DND-41 (cell line): ENCODE results near the gene STAT4.

ENCODE experiments used
- ATAC-seq: fragments of 200-7000 bp; cut with Tn5 transposase; 3 replicates; pipeline ENCODE4 v1.9.1; 2021; ENCODE audit warnings: low read depth; ENCODE audit not compliant: insufficient read depth
- DNase-seq: peaks from one replicate; pipeline ENCODE4 v3.0.0-alpha.2; 2020
- H2AFZ ChIP-seq: 2 replicates; pipeline ENCODE4 v1.6.0; 2012; ENCODE audit warnings: low read depth, low read length
- H3K27ac ChIP-seq: 2 replicates; pipeline ENCODE4 v1.5.1; 2012; ENCODE audit warnings: low read length, inconsistent platforms
- H3K27me3 ChIP-seq: fragments of 200-600 bp; sonication (generic); 2 replicates; pipeline ENCODE4 v1.6.0; 2012; ENCODE audit warnings: low read length, mild to moderate bottlenecking, inconsistent platforms; ENCODE audit not compliant: insufficient read depth, poor library complexity
- H3K36me3 ChIP-seq: 2 replicates; pipeline ENCODE4 v1.5.1; 2012; ENCODE audit warnings: low read length, inconsistent platforms; ENCODE audit not compliant: insufficient read depth
- H3K4me1 ChIP-seq: 2 replicates; pipeline ENCODE4 v1.5.1; 2012; ENCODE audit warnings: mild to moderate bottlenecking, low read length; ENCODE audit not compliant: insufficient read depth
- H3K4me2 ChIP-seq: 2 replicates; pipeline ENCODE4 v1.6.0; 2012; ENCODE audit warnings: mild to moderate bottlenecking, moderate library complexity, low read length, inconsistent platforms; ENCODE audit not compliant: insufficient read depth
- H3K4me3 ChIP-seq, 2 experiments: fragments of 200-600 bp in 1 of 2; shearing (Covaris generic) in 1 of 2; 2 replicates each; pipeline ENCODE4 v1.5.1; 2012 to 2016; ENCODE audit warnings: inconsistent platforms in 2 of 2, low read length in 2 of 2, mild to moderate bottlenecking in 2 of 2, low read depth in 1 of 2, moderate library complexity in 1 of 2
- H3K79me2 ChIP-seq: 2 replicates; pipeline ENCODE4 v1.6.0; 2012; ENCODE audit warnings: low read length, inconsistent platforms; ENCODE audit not compliant: insufficient read depth
- H3K9ac ChIP-seq: 2 replicates; pipeline ENCODE4 v1.6.0; 2012; ENCODE audit warnings: low read depth, mild to moderate bottlenecking, inconsistent platforms, low read length, moderate library complexity
- H3K9me3 ChIP-seq: 2 replicates; pipeline ENCODE4 v1.5.1; 2012; ENCODE audit warnings: low read length, moderate library complexity, mild to moderate bottlenecking, inconsistent platforms; ENCODE audit not compliant: insufficient read depth, severe bottlenecking
- H4K20me1 ChIP-seq: 2 replicates; pipeline ENCODE4 v1.6.0; 2012; ENCODE audit warnings: low read length; ENCODE audit not compliant: insufficient read depth
- CTCF ChIP-seq: IDR thresholded peaks from 2 replicates; pipeline ENCODE4 v1.5.1; 2012; ENCODE audit warnings: borderline replicate concordance, low read length, moderate library complexity, mild to moderate bottlenecking; ENCODE audit not compliant: poor library complexity, severe bottlenecking; ENCODE audit errors: extremely low read depth
- EZH2 ChIP-seq: IDR thresholded peaks from 3 replicates; pipeline ENCODE4 v1.6.1; 2012; ENCODE audit warnings: borderline replicate concordance, low read depth, mild to moderate bottlenecking, moderate library complexity, low read length, inconsistent platforms; ENCODE audit not compliant: severe bottlenecking

Gene STAT4

GRCh38 chr2:191086706-191087105, 64.1 kb downstream of the STAT4 start:
- H3K79me2 ChIP-seq = no peaks in the 10 kb centered on the region
- ATAC-seq = no peak
- no peaks in the 10 kb centered on the region for H3K36me3 ChIP-seq
- H3K4me1 ChIP-seq = no peaks in the 10 kb centered on the region
- H3K4me2 ChIP-seq = no peak overlapping the region
- peaks cover 6% of the 10 kb centered on the region for H3K9me3 ChIP-seq
- no peak overlapping the region for H3K9ac ChIP-seq
- H2AFZ ChIP-seq = no peak overlapping the region
- DNase-seq = no peak
- no peaks in the 10 kb centered on the region for H4K20me1 ChIP-seq
- no peak overlapping the region for H3K4me3 ChIP-seq
- TF ChIP-seq CTCF = no peak
- TF ChIP-seq EZH2 = no peak
- H3K27ac ChIP-seq = no peak overlapping the region
- H3K27me3 ChIP-seq = no peaks in the 10 kb centered on the region

GRCh38 chr2:191083540-191083939, 67.3 kb downstream of the STAT4 start:
- no peak overlapping the region for H3K9ac ChIP-seq
- no peak overlapping the region for H3K4me3 ChIP-seq
- no peaks in the 10 kb centered on the region for H3K4me1 ChIP-seq
- H4K20me1 ChIP-seq = no peaks in the 10 kb centered on the region
- ATAC-seq (no peak), DNase-seq (no peak)
- no peak overlapping the region for H2AFZ ChIP-seq
- no peak for TF ChIP-seq EZH2
- TF ChIP-seq CTCF = no peak
- no peaks in the 10 kb centered on the region for H3K36me3 ChIP-seq
- no peak overlapping the region for H3K4me2 ChIP-seq
- peaks cover 6% of the 10 kb centered on the region for H3K9me3 ChIP-seq
- no peaks in the 10 kb centered on the region for H3K79me2 ChIP-seq
- H3K27me3 ChIP-seq = no peaks in the 10 kb centered on the region
- no peak overlapping the region for H3K27ac ChIP-seq

- Histone ChIP-seq H3K36me3 (no peaks in the 10 kb centered on the region), H3K4me1 (no peaks in the 10 kb centered on the region), H4K20me1 (no peaks in the 10 kb centered on the region), H3K79me2 (no peaks in the 10 kb centered on the region), H2AFZ (no peak overlapping the region), H3K9ac (no peak overlapping the region), H3K27me3 (no peaks in the 10 kb centered on the region), H3K9me3 (peaks cover 6% of the 10 kb centered on the region), H3K27ac (no peak overlapping the region), H3K4me2 (no peak overlapping the region), H3K4me3 (no peak overlapping the region)
- ATAC-seq (no peak), DNase-seq (no peak)
- TF ChIP-seq EZH2 = no peak
- no peak for TF ChIP-seq CTCF
These were observed 68.5 kb downstream of the STAT4 start for GRCh38 chr2:191082321-191082720.
